Uterus (tissue), 2 donors: Measurements from ENCODE around the gene NTRK2.

Experiments
- CTCF ChIP-seq, 4 experiments: fragments of 200-600 bp in 2 of 4; fragments of 450-650 bp in 2 of 4; sonication (generic) in 2 of 4; IDR thresholded peaks; one replicate each; pipeline ENCODE4 v1.5.1; 2016 to 2019; ENCODE audit warnings: antibody characterized with exemption in 4 of 4, mild to moderate bottlenecking in 2 of 4, moderate library complexity in 1 of 4
- POLR2A ChIP-seq, 2 donors: fragments of 450-650 bp; IDR thresholded peaks; one replicate each; pipeline ENCODE4 v1.6.1; 2016; ENCODE audit warnings: antibody characterized with exemption in 2 of 2, mild to moderate bottlenecking in 1 of 2, moderate library complexity in 1 of 2

- TF ChIP-seq CTCF (IDR thresholded peaks at IDR 0.05) (no peak), POLR2A (IDR thresholded peaks at IDR 0.05) (no peak)
These were observed 267.7 kb downstream of the NTRK2 start for GRCh38 chr9:84937180-84937579.
